Measurements from ENCODE around the gene GMPR.

DNA sequence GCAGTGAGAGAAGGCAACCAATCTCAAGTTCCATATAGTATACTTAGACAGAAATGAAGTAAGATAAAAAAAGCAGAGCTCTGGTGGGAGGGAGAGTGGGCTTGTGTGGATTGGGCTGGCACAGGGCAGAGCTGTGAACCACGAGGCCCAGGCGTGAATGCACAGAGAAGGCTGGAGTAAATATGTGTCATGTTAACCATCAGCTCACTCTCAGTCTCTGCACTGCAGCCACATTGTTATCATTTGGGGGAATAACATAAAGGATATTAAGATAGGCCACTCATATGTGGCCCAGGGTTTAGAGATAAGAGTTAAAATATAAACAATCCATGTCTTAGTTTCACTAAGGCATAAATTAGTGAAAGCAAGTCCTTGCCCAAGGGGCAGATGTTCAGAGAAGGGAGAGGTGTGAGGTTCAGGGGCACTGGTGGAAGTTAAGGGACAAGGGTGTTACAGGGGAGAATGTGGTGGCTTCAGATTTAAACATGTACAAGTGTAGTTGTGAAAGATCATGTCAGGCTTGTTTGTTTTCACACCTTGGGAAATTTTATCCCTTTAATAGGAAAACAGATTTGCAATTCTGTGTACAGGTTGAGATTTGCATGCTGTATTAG lies 14.4 kb downstream of the GMPR start:
- TF ChIP-seq, protein P1, sequence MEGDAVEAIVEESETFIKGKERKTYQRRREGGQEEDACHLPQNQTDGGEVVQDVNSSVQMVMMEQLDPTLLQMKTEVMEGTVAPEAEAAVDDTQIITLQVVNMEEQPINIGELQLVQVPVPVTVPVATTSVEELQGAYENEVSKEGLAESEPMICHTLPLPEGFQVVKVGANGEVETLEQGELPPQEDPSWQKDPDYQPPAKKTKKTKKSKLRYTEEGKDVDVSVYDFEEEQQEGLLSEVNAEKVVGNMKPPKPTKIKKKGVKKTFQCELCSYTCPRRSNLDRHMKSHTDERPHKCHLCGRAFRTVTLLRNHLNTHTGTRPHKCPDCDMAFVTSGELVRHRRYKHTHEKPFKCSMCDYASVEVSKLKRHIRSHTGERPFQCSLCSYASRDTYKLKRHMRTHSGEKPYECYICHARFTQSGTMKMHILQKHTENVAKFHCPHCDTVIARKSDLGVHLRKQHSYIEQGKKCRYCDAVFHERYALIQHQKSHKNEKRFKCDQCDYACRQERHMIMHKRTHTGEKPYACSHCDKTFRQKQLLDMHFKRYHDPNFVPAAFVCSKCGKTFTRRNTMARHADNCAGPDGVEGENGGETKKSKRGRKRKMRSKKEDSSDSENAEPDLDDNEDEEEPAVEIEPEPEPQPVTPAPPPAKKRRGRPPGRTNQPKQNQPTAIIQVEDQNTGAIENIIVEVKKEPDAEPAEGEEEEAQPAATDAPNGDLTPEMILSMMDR (IDR thresholded peaks at IDR 0.05) = no peak
- TF ChIP-seq POLR2A (IDR thresholded peaks at IDR 0.05) = no peak
- TF ChIP-seq EP300 (IDR thresholded peaks at IDR 0.05) = no peak
